Trophoblast cell (in vitro differentiated cells and primary cell): ENCODE data around the gene ENTPD6.
"Not testable (repeated sequence)": the region's sequence is repeated elsewhere in the genome, so short reads cannot be mapped to it uniquely, and the experiment has no call there.

Source experiments
- DNase-seq, 2 donors: peaks; one replicate each; pipeline ENCODE4 v3.0.0-alpha.2; 2016
- H2AFZ ChIP-seq: 2 replicates; pipeline ENCODE4 v1.6.1; 2013; ENCODE audit warnings: low read length, moderate library complexity, mild to moderate bottlenecking; ENCODE audit not compliant: insufficient read depth, poor library complexity
- H2AK5ac ChIP-seq: 2 replicates; pipeline ENCODE4 v1.6.1; 2013; ENCODE audit warnings: mild to moderate bottlenecking, low read length
- H2BK120ac ChIP-seq: 2 replicates; pipeline ENCODE4 v1.6.1; 2013; ENCODE audit warnings: low read length, mild to moderate bottlenecking, moderate library complexity; ENCODE audit not compliant: insufficient read depth, poor library complexity
- H2BK12ac ChIP-seq: 2 replicates; pipeline ENCODE4 v1.6.1; 2013; ENCODE audit warnings: mild to moderate bottlenecking, low read length, moderate library complexity
- H2BK5ac ChIP-seq: 2 replicates; pipeline ENCODE4 v1.6.1; 2013; ENCODE audit warnings: low read length, low read depth, moderate library complexity, mild to moderate bottlenecking; ENCODE audit not compliant: poor library complexity
- H3K14ac ChIP-seq: 2 replicates; pipeline ENCODE4 v1.6.1; 2013; ENCODE audit warnings: mild to moderate bottlenecking, low read length
- H3K18ac ChIP-seq: 2 replicates; pipeline ENCODE4 v1.6.1; 2013; ENCODE audit warnings: mild to moderate bottlenecking, low read length
- H3K23ac ChIP-seq: 2 replicates; pipeline ENCODE4 v1.6.1; 2013; ENCODE audit warnings: low read length
- H3K27ac ChIP-seq: 2 replicates; pipeline ENCODE4 v1.5.1; 2013; ENCODE audit warnings: low read depth, mild to moderate bottlenecking, inconsistent platforms, low read length, moderate library complexity
- H3K27me3 ChIP-seq: 2 replicates; pipeline ENCODE4 v1.6.1; 2013; ENCODE audit warnings: inconsistent platforms, mild to moderate bottlenecking, low read length, moderate library complexity; ENCODE audit not compliant: insufficient read depth
- H3K36me3 ChIP-seq, 2 experiments: 1 replicate in 1 of 2; 2 replicates in 1 of 2; pipeline ENCODE4 v1.6.1; 2013; ENCODE audit warnings: low read length in 2 of 2, mild to moderate bottlenecking in 2 of 2, moderate library complexity in 1 of 2; ENCODE audit not compliant: insufficient read depth in 2 of 2, control insufficient read depth in 1 of 2
- H3K4ac ChIP-seq: 2 replicates; pipeline ENCODE4 v1.6.1; 2013; ENCODE audit warnings: low read depth, mild to moderate bottlenecking, low read length, moderate library complexity
- H3K4me1 ChIP-seq, 2 experiments: 1 replicate in 1 of 2; 2 replicates in 1 of 2; pipeline ENCODE4 v1.6.1; 2013; ENCODE audit warnings: low read length in 2 of 2, mild to moderate bottlenecking in 2 of 2, moderate library complexity in 1 of 2; ENCODE audit not compliant: insufficient read depth in 2 of 2, control insufficient read depth in 1 of 2
- H3K4me2 ChIP-seq: 2 replicates; pipeline ENCODE4 v1.6.1; 2013; ENCODE audit warnings: inconsistent platforms, mild to moderate bottlenecking, low read length, moderate library complexity
- H3K4me3 ChIP-seq: 2 replicates; pipeline ENCODE4 v1.5.1; 2013; ENCODE audit warnings: mild to moderate bottlenecking, low read depth, low read length, inconsistent platforms
- H3K79me1 ChIP-seq: one replicate; pipeline ENCODE4 v1.6.1; 2013; ENCODE audit warnings: low read length
- H3K79me2 ChIP-seq: 2 replicates; pipeline ENCODE4 v1.6.1; 2013; ENCODE audit warnings: low read length, mild to moderate bottlenecking; ENCODE audit not compliant: control insufficient read depth, insufficient read depth, poor library complexity
- H3K9ac ChIP-seq: 2 replicates; pipeline ENCODE4 v1.6.1; 2013; ENCODE audit warnings: mild to moderate bottlenecking, low read length
- H3K9me3 ChIP-seq: 2 replicates; pipeline ENCODE4 v1.6.1; 2013; ENCODE audit warnings: low read depth, mild to moderate bottlenecking, control low read depth, inconsistent platforms, low read length; ENCODE audit not compliant: insufficient read depth
- H4K12ac ChIP-seq: 2 replicates; pipeline ENCODE4 v1.6.1; 2013; ENCODE audit warnings: low read depth, mild to moderate bottlenecking, low read length, moderate library complexity
- H4K8ac ChIP-seq: 2 replicates; pipeline ENCODE4 v1.6.1; 2013; ENCODE audit warnings: low read depth, mild to moderate bottlenecking, low read length, moderate library complexity
- H4K91ac ChIP-seq: one replicate; pipeline ENCODE4 v1.6.1; 2013; ENCODE audit warnings: low read depth, mild to moderate bottlenecking, low read length, moderate library complexity
- WGBS: extraction: QIAGEN DNeasy Blood & Tissue Kit; methylation state at CpG from one replicate; pipeline ENCODE4 v1.1.7; 2013; ENCODE audit warnings: missing lambda C conversion rate; ENCODE audit not compliant: insufficient read length, insufficient coverage; ENCODE audit errors: extremely low coverage; 5-methylcytosine and 5-hydroxymethylcytosine counted together

ENTPD6 gene

GRCh38 chr20:25160897-25161296 lies 34.6 kb upstream of the ENTPD6 start:
- H4K8ac ChIP-seq, result no peak overlapping the region
- WGBS, result no CpG with 5 or more reads among the region's 3 CpGs

GRCh38 chr20:25165128-25165527 lies 30.4 kb upstream of the ENTPD6 start:
- Histone ChIP-seq H3K23ac (no peak overlapping the region), H3K4me2 (no peak overlapping the region), H4K91ac (no peak overlapping the region), H2BK12ac (no peak overlapping the region), H2BK5ac (no peak overlapping the region), H3K9ac (no peak overlapping the region), H2AFZ (no peak overlapping the region), H2AK5ac (no peak overlapping the region), H3K9me3 (peaks cover 12% of the 10 kb centered on the region), H3K79me1 (no peaks in the 10 kb centered on the region), H4K8ac (no peak overlapping the region), H3K27me3 (no peaks in the 10 kb centered on the region), H4K12ac (no peak overlapping the region), H2BK120ac (no peak overlapping the region), H3K18ac (no peak overlapping the region), H3K4me1 (no peaks in the 10 kb centered on the region), H3K14ac (no peak overlapping the region), H3K4me3 (no peak overlapping the region), H3K27ac (no peak overlapping the region), H3K79me2 (no peaks in the 10 kb centered on the region), H3K4ac (no peak overlapping the region), H3K36me3 (peaks cover 0 to 2% of the 10 kb centered on the region in 2 experiments)
- DNase-seq, result no peak

More at GRCh38 chr20:25160897-25161296, 34.6 kb upstream of the ENTPD6 start:
- Histone ChIP-seq H3K27ac (no peak overlapping the region), H2AK5ac (no peak overlapping the region), H3K4me1 (no peaks in the 10 kb centered on the region), H3K4ac (no peak overlapping the region), H3K14ac (no peak overlapping the region), H2AFZ (no peak overlapping the region), H4K12ac (no peak overlapping the region), H3K36me3 (peaks cover 0 to 2% of the 10 kb centered on the region in 2 experiments), H3K18ac (no peak overlapping the region), H3K23ac (no peak overlapping the region), H3K27me3 (no peaks in the 10 kb centered on the region), H4K91ac (no peak overlapping the region), H2BK12ac (no peak overlapping the region), H3K79me2 (no peaks in the 10 kb centered on the region), H3K4me2 (no peak overlapping the region), H3K9me3 (peaks cover 6% of the 10 kb centered on the region), H3K4me3 (no peak overlapping the region), H2BK120ac (no peak overlapping the region), H3K9ac (no peak overlapping the region), H2BK5ac (no peak overlapping the region), H3K79me1 (no peaks in the 10 kb centered on the region)
- no peak for DNase-seq

- H3K27ac ChIP-seq, H3K4ac ChIP-seq, H3K9ac ChIP-seq, H3K36me3 ChIP-seq, H2BK5ac ChIP-seq, H2BK12ac ChIP-seq, H4K12ac ChIP-seq, H3K4me3 ChIP-seq, H3K18ac ChIP-seq, DNase-seq, H3K4me1 ChIP-seq, H3K23ac ChIP-seq, H3K14ac ChIP-seq, H3K79me2 ChIP-seq, H3K4me2 ChIP-seq, H3K79me1 ChIP-seq, H4K8ac ChIP-seq, H2AK5ac ChIP-seq, H3K27me3 ChIP-seq, H2AFZ ChIP-seq, H4K91ac ChIP-seq, H2BK120ac ChIP-seq: not testable (repeated sequence)
- peaks cover 12% of the 10 kb centered on the region for H3K9me3 ChIP-seq
- no CpG with 5 or more reads among the region's 2 CpGs for WGBS
Observed at GRCh38 chr20:25166105-25166782, 29.3 kb upstream of the ENTPD6 start.

GRCh38 chr20:25173321-25173720 lies 22.2 kb upstream of the ENTPD6 start:
- no CpG with 5 or more reads among the region's 2 CpGs for WGBS
- no peak overlapping the region for H3K18ac ChIP-seq
- no peak overlapping the region for H4K91ac ChIP-seq
- no peak overlapping the region for H4K12ac ChIP-seq
- no peak overlapping the region for H2AFZ ChIP-seq
- no peaks in the 10 kb centered on the region for H3K36me3 ChIP-seq
- no peak overlapping the region for H3K27ac ChIP-seq
- no peaks in the 10 kb centered on the region for H3K4me1 ChIP-seq
- no peak overlapping the region for H2BK120ac ChIP-seq
- H3K27me3 ChIP-seq, result no peaks in the 10 kb centered on the region
- peaks cover 3% of the 10 kb centered on the region for H3K9me3 ChIP-seq
- H3K4me3 ChIP-seq, result no peak overlapping the region
- no peak overlapping the region for H4K8ac ChIP-seq
- no peak overlapping the region for H3K14ac ChIP-seq
- no peaks in the 10 kb centered on the region for H3K79me1 ChIP-seq
- H3K4ac ChIP-seq, result no peak overlapping the region
- H3K23ac ChIP-seq, result no peak overlapping the region
- no peak overlapping the region for H3K4me2 ChIP-seq
- no peak overlapping the region for H2BK5ac ChIP-seq
- no peak overlapping the region for H2AK5ac ChIP-seq
- no peak for DNase-seq
- H2BK12ac ChIP-seq, result no peak overlapping the region
- H3K79me2 ChIP-seq, result no peaks in the 10 kb centered on the region
- H3K9ac ChIP-seq, result no peak overlapping the region
